AG09309 (cell line): Measurements from ENCODE around the gene KNDC1.

ENCODE experiments used
- DNase-seq: peaks from one replicate; pipeline ENCODE4 v3.0.0-alpha.2; 2010; ENCODE audit warnings: low read depth
- H3K4me3 ChIP-seq: 2 replicates; pipeline ENCODE4 v1.5.1; 2011; ENCODE audit warnings: mild to moderate bottlenecking, low read depth, low read length, moderate library complexity; ENCODE audit not compliant: control insufficient read depth
- CTCF ChIP-seq: IDR thresholded peaks from 2 replicates; pipeline ENCODE4 v1.5.1; 2011; ENCODE audit warnings: mild to moderate bottlenecking, low read depth, low read length, inconsistent platforms; ENCODE audit not compliant: insufficient read depth, control insufficient read depth; ENCODE audit errors: missing control alignments

KNDC1 gene

GRCh38 chr10:133191651-133192050 is 31.6 kb downstream of the KNDC1 start:
- DNase-seq: no peak
- H3K4me3 ChIP-seq: no peak overlapping the region
- no peak for TF ChIP-seq CTCF

- no peak for TF ChIP-seq CTCF
- no peak overlapping the region for H3K4me3 ChIP-seq
- no peak for DNase-seq
These were observed 34.1 kb downstream of the KNDC1 start for GRCh38 chr10:133194151-133194550.

- DNase-seq: no peak
- H3K4me3 ChIP-seq: no peak overlapping the region
- TF ChIP-seq CTCF: no peak
These were observed 35.1 kb downstream of the KNDC1 start for GRCh38 chr10:133195096-133195495.

- TF ChIP-seq CTCF: no peak
These were observed 35.6 kb downstream of the KNDC1 start for GRCh38 chr10:133195611-133196010.

GRCh38 chr10:133196221-133196915 is 36.3 kb downstream of the KNDC1 start:
- TF ChIP-seq CTCF: no peak
- no peak overlapping the region for H3K4me3 ChIP-seq
- no peak for DNase-seq

More at GRCh38 chr10:133195611-133196010, 35.6 kb downstream of the KNDC1 start:
- DNase-seq: no peak
- no peak overlapping the region for H3K4me3 ChIP-seq

- H3K4me3 ChIP-seq: no peak overlapping the region
- TF ChIP-seq CTCF: no peak
These were observed 37.1 kb downstream of the KNDC1 start for GRCh38 chr10:133196936-133197758.

More at GRCh38 chr10:133196936-133197758, 37.1 kb downstream of the KNDC1 start:
- DNase-seq: no peak
